Vagina (tissue), 2 donors: ENCODE results near the gene CD96. TPM values are rescaled to one million over a fixed set of nuclear protein-coding genes. Genes with fewer than 3 reads are reported as not detected.
A peak's percentile ranks its signal among the peaks of the same experiment; 100 is the strongest.

Source experiments
- DNase-seq, 2 donors: peaks; one replicate each; pipeline ENCODE4 v3.0.0-alpha.2; 2017; ENCODE audit errors: extremely low spot score in 2 of 2
- H3K27ac ChIP-seq: fragments of 200-600 bp; sonication (generic); one replicate; pipeline ENCODE4 v1.5.1; 2019
- H3K27me3 ChIP-seq: fragments of 200-600 bp; sonication (generic); one replicate; pipeline ENCODE4 v1.5.1; 2019
- H3K36me3 ChIP-seq, 2 donors: fragments of 200-600 bp; sonication (generic); one replicate each; pipeline ENCODE4 v1.5.1; 2017 to 2019
- H3K4me1 ChIP-seq: fragments of 200-600 bp; sonication (generic); one replicate; pipeline ENCODE4 v1.5.1; 2019
- H3K4me3 ChIP-seq, 2 donors: fragments of 200-600 bp; sonication (generic); 1 replicate in 1 of 2; 2 replicates in 1 of 2; pipeline ENCODE4 v1.5.1; 2016 to 2019
- H3K9me3 ChIP-seq: fragments of 200-600 bp; sonication (generic); one replicate; pipeline ENCODE4 v1.5.1; 2019
- POLR2A ChIP-seq, 2 donors: fragments of 450-650 bp; IDR thresholded peaks; one replicate each; pipeline ENCODE4 v1.6.1; 2017; ENCODE audit warnings: antibody characterized with exemption in 2 of 2, mild to moderate bottlenecking in 2 of 2, moderate library complexity in 2 of 2
- POLR2AphosphoS5 ChIP-seq, 2 donors: sonication (generic); formaldehyde crosslinking; IDR thresholded peaks; one replicate each; pipeline ENCODE4 v1.9.0; 2017; ENCODE audit warnings: antibody characterized with exemption in 2 of 2, mild to moderate bottlenecking in 2 of 2, low read depth in 1 of 2; ENCODE audit not compliant: insufficient read depth in 1 of 2
- intact Hi-C: fragments of 100-400 bp; cut with DNase I; formaldehyde crosslinking; loops from one replicate; pipeline ENCODE4 v1.15.1; 2023
- total RNA-seq: library from RNA; depleted of rRNA; stranded (reverse); fragments of >200 nt; gene quantifications from one replicate; pipeline ENCODE4 v1.2.3, GENCODE V29; 2016
- TF ChIP-seq, protein P1 (sequence below), 3 experiments: fragments of 450-650 bp in 2 of 3; fragments of 200-600 bp in 1 of 3; sonication (generic) in 1 of 3; IDR thresholded peaks; one replicate each; pipeline ENCODE4 v1.5.1; 2017 to 2019; ENCODE audit warnings: antibody characterized with exemption in 3 of 3, mild to moderate bottlenecking in 2 of 3, moderate library complexity in 2 of 3

CD96 gene
- total RNA-seq, 1 donor from 2014 or later: 13.5 TPM

DNA sequence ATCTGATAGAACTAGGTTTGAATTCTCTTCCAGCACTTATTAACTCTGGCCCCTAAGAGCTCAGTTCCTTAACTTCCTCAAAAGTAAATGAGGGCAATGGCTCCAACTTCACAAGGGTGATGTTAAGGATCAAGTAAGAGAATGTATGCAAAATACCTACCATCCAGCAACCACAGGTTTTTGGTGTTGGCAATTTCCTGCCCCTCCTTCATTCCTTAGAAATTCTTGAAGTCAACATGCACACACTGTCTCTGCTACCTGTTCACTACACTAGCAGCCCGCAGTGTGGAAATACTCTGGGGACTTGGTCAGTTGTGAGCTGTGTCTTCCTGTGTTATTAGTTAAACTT is 48.1 kb downstream of the CD96 start:
- TF ChIP-seq POLR2AphosphoS5 (IDR thresholded peaks at IDR 0.05; ENCODE audit: insufficient read depth in 1 of 2, low read depth in 1 of 2) (no peak), POLR2A (IDR thresholded peaks at IDR 0.05) (no peak)
- TF ChIP-seq, protein P1, sequence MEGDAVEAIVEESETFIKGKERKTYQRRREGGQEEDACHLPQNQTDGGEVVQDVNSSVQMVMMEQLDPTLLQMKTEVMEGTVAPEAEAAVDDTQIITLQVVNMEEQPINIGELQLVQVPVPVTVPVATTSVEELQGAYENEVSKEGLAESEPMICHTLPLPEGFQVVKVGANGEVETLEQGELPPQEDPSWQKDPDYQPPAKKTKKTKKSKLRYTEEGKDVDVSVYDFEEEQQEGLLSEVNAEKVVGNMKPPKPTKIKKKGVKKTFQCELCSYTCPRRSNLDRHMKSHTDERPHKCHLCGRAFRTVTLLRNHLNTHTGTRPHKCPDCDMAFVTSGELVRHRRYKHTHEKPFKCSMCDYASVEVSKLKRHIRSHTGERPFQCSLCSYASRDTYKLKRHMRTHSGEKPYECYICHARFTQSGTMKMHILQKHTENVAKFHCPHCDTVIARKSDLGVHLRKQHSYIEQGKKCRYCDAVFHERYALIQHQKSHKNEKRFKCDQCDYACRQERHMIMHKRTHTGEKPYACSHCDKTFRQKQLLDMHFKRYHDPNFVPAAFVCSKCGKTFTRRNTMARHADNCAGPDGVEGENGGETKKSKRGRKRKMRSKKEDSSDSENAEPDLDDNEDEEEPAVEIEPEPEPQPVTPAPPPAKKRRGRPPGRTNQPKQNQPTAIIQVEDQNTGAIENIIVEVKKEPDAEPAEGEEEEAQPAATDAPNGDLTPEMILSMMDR (IDR thresholded peaks at IDR 0.05): no peak
- Histone ChIP-seq H3K9me3 (no peaks in the 10 kb centered on the region), H3K27me3 (no peaks in the 10 kb centered on the region), H3K4me3 (no peak overlapping the region), H3K36me3 (no peaks in the 10 kb centered on the region), H3K27ac (no peak overlapping the region), H3K4me1 (no peaks in the 10 kb centered on the region)
- intact Hi-C loops: no loop called here
- no peak for DNase-seq

DNA sequence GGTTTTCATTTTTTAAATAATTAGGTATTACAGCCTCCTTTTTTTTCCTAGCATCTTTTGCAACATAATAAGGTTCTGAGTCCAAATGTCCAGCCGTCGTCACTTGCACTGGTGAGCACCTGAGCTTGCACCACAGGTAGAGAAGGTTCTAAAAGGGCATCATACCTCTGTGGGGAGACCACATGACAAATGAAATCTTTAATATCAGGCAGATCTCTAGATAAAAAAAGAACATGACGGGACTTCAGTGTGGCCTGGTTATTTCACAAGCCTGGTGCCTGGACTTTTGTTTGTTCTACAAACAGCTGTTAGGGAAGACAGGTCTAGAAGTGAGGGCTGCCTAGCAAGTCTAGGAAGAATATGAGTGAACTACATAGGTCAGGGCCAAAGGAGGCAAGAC is 49.6 kb downstream of the CD96 start:
- no peaks in the 10 kb centered on the region for H3K27me3 ChIP-seq
- no peak overlapping the region for H3K4me3 ChIP-seq
- DNase-seq: no peak
- H3K36me3 ChIP-seq: no peaks in the 10 kb centered on the region
- no peaks in the 10 kb centered on the region for H3K4me1 ChIP-seq
- intact Hi-C loops: no loop called here
- no peaks in the 10 kb centered on the region for H3K9me3 ChIP-seq
- no peak overlapping the region for H3K27ac ChIP-seq
- TF ChIP-seq POLR2AphosphoS5 (IDR thresholded peaks at IDR 0.05; ENCODE audit: insufficient read depth in 1 of 2, low read depth in 1 of 2) (no peak), POLR2A (IDR thresholded peaks at IDR 0.05) (no peak)
- TF ChIP-seq, protein P1 (IDR thresholded peaks at IDR 0.05): no peak

DNA sequence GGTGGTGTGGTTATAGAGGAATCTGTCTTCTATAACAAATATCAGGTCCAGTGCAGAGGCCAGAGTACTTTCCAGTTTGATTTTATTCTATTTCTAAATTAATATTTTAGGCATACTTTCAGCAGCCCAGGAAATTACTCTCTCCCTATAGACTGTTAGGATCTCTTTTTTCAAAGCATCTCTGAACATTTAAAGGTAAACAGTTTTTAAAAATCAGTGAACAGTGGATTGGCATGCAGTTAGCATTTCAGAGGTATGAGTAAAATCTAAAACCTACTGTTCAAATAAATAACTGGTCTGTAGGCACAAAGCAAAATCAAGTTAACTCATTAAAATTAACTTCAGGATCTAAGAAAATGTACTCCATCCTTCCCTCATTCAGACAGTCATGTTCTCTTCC is 50.1 kb downstream of the CD96 start:
- H3K4me3 ChIP-seq: no peak overlapping the region
- intact Hi-C loops: no loop called here
- no peak for DNase-seq
- H3K9me3 ChIP-seq: no peaks in the 10 kb centered on the region
- H3K27me3 ChIP-seq: no peaks in the 10 kb centered on the region
- TF ChIP-seq, protein P1 (IDR thresholded peaks at IDR 0.05): no peak
- no peak for TF ChIP-seq POLR2A (IDR thresholded peaks at IDR 0.05)
- H3K4me1 ChIP-seq: no peaks in the 10 kb centered on the region
- H3K36me3 ChIP-seq: no peaks in the 10 kb centered on the region
- H3K27ac ChIP-seq: no peak overlapping the region

DNA sequence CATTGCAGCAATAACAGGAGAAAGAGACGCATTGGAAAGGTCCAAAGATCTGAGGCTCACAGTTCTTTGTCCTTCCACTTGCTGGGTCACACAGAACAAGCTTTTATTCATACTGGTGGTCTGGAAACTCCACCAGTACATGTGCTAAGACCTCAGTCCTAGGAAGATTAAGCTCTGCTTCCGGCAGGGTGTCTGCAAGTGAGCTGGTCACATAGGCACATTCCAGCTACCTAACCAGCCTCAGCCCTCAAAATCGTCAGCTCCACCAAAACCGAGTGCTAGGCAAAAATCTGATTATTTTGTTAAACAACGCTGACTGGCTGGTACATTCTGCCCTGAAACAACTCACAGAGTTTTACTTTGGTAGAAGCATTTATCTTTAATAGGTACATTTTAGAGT is 50.9 kb downstream of the CD96 start:
- no peaks in the 10 kb centered on the region for H3K4me1 ChIP-seq
- no peaks in the 10 kb centered on the region for H3K27me3 ChIP-seq
- no peak for DNase-seq
- no peak overlapping the region for H3K27ac ChIP-seq
- no peaks in the 10 kb centered on the region for H3K9me3 ChIP-seq
- TF ChIP-seq POLR2A (IDR thresholded peaks at IDR 0.05) (no peak), POLR2AphosphoS5 (IDR thresholded peaks at IDR 0.05; ENCODE audit: insufficient read depth in 1 of 2, low read depth in 1 of 2) (no peak)
- TF ChIP-seq, protein P1 (IDR thresholded peaks at IDR 0.05): no peak
- H3K4me3 ChIP-seq: peak overlapping the region in 1 of 2 donors; percentile 36
- intact Hi-C loops: no loop called here
- no peaks in the 10 kb centered on the region for H3K36me3 ChIP-seq

DNA sequence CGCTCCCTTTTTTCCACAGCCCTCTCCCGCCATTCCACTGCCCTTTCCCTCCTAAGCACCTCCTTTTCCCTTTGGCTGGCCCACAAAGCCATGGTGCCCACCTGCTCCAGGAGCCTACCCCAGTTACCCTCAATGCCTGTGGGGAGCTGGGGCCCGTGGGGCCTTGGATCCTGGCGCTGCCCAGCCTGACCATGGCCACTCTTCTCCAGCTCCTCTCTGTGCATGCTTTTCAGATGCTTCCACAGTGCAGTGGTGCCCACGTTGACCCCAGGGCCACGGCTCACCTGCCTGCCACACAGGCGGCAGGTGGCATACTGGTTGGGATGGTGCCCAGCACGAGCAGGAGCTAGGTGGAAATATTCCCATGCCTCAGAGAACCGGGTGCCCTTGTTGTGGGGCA is 51.7 kb downstream of the CD96 start:
- H3K9me3 ChIP-seq: no peaks in the 10 kb centered on the region
- no peaks in the 10 kb centered on the region for H3K4me1 ChIP-seq
- H3K27me3 ChIP-seq: no peaks in the 10 kb centered on the region
- no peak overlapping the region for H3K27ac ChIP-seq
- intact Hi-C loops: no loop called here
- no peak for DNase-seq
- H3K36me3 ChIP-seq: no peaks in the 10 kb centered on the region
- TF ChIP-seq, protein P1 (IDR thresholded peaks at IDR 0.05): no peak
- no peak for TF ChIP-seq POLR2A (IDR thresholded peaks at IDR 0.05)
- no peak for TF ChIP-seq POLR2AphosphoS5 (IDR thresholded peaks at IDR 0.05; ENCODE audit: insufficient read depth in 1 of 2, low read depth in 1 of 2)
- H3K4me3 ChIP-seq: peak overlapping the region in 1 of 2 donors; percentile 36
